ENCODE data around the gene NOXO1.

NOXO1 gene

DNA sequence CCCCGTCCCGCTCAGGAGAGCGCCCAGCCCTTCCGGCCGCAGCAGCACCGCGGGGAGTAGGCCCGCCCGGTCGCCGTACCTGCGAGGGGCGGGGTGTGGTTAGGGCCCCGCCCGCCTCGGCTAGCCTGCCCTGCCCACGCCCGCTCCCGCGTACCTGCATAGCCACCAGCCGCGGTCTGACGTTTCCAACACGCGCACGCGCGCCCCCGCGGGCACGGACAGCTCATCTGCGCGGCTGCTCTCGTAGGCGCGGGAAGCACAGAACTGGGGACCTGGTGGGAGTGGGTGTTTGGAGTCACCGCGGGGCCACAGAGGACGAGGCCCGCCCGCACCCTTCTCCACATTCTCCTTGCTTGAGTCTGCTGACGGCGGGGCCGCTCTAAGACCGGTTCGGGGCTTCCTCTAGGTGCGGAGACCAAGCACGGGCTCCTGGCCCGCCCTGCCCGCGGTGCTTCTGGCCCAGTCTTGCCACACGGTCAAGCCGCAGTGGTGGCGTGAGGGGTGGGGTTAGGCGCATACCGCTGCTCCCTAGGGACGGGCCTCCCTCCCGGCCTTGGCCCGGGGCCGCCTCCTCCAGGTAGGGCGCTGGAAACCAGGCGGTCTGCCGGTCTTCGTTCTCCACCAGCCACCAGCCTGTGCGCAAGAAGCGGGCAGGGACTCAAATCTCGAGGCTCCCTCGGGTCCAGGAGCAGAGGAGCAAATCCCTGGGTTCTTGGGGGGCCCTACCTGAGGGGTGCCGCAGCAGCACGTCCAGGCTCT, 1.8 kb downstream of the NOXO1 start:
- DNase-seq (ENCODE audit: low read depth) = no peak

- no peak for DNase-seq (ENCODE audit: low read depth)
These were observed 2.7 kb downstream of the NOXO1 start for GRCh38 chr16:1978476-1979120.

GRCh38 chr16:1977875-1978268, 3.4 kb downstream of the NOXO1 start:
- no peak for DNase-seq (ENCODE audit: low read depth)

DNA sequence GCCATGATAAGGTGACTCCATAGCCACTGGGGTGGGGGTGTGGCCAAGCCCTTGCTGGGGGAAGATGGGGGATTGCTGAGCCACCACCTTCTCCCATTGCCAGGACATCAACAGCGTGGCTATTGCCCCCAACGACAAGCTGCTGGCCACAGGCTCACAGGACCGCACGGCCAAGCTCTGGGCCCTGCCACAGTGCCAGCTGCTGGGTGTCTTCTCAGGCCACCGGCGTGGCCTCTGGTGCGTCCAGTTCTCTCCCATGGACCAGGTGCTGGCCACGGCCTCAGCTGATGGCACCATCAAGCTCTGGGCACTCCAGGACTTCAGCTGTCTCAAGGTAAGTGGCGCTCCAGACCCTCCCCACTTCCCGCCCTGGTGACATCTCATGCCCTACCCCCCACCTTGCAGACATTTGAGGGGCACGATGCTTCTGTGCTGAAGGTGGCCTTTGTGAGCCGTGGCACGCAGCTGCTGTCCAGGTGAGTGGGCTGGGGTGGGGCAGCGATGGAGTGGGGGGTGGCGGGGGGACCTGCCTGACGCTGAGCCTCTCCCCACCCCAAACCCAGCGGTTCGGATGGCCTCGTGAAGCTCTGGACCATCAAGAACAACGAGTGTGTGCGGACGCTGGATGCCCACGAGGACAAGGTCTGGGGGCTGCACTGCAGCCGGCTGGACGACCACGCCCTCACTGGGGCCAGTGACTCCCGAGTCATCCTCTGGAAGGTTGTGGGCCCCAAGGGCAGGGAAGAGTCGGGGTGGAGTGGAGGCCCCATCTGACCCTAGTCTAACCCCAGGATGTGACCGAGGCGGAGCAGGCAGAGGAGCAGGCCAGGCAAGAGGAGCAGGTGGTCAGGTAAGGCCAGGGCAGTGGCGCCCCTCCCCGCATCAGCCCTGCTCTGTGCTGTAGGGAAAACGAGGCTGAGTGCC, 4.1 kb downstream of the NOXO1 start:
- no peak for DNase-seq (ENCODE audit: low read depth)

- no peak for DNase-seq (ENCODE audit: low read depth)
These were observed 5.1 kb downstream of the NOXO1 start for GRCh38 chr16:1976216-1976520.

GRCh38 chr16:1975432-1976215, 5.6 kb downstream of the NOXO1 start:
- DNase-seq (ENCODE audit: low read depth) = no peak

- DNase-seq (ENCODE audit: low read depth) = no peak
These were observed 6.9 kb downstream of the NOXO1 start for GRCh38 chr16:1974157-1975070.

GRCh38 chr16:1973461-1974156, 7.7 kb downstream of the NOXO1 start:
- no peak for DNase-seq (ENCODE audit: low read depth)

DNA sequence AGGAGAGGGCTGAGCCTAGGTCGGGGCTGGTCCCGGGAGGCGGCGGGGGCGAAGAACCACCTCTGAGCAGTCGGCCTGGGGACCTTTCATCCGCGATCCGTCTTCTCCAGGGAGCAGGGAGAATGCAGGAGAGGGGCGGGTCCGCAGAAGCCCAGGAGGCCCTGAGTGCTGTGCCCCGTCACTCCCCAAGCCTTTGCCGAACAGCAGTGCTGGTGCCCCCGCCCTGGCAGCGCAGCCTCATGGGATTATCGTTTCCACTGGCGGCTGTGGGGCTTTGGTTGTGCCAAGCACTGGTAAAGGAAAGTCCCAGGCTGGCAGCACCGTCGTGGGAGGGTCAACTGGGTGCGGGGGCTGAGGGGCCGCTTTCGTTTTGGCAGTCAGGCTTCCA, 8.8 kb downstream of the NOXO1 start:
- DNase-seq (ENCODE audit: low read depth) = no peak

DNA sequence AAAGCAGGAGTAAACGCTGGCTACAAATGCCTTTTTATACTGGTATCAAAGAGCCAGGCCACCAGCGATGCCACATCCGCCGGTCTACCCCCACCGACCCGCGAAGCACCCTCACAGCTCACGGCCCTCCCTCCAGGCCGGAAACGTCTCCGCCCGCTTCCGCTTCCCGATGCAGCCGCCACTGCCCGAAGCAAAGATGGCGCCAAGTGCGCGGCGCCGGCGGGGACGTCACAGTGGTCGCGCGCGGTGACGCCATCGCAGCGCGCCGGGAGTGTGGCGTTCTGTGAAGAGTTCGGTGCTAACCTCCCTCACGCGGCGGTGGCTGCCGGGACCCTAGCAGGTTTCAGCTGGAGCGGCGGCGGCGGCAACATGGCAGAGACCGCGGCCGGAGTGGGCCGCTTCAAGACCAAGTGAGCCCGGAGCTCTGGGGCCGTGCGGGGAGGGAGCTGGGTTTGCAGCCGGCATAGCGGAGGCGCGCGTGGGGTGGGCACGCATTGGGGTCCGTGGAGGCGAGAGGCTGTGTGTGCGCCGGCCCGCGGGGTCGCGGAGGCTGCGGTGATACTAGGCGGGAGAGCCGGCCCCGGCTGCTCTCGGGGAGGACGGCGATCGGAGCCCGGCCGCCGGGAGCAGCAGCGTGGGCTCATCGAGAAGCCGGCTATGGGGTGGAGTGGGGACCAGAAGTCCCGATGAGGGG, 9.3 kb downstream of the NOXO1 start, which contains the start of gene TBL3:
TBL3 (plus strand) TSS at position 258 of the 694 bp plus-strand sequence; CDS start at position 370, 112 bp downstream.
- DNase-seq (ENCODE audit: low read depth) = peak; percentile 79

- no peak for DNase-seq (ENCODE audit: low read depth)
These were observed 12.9 kb downstream of the NOXO1 start for GRCh38 chr16:1968146-1968953.

DNA sequence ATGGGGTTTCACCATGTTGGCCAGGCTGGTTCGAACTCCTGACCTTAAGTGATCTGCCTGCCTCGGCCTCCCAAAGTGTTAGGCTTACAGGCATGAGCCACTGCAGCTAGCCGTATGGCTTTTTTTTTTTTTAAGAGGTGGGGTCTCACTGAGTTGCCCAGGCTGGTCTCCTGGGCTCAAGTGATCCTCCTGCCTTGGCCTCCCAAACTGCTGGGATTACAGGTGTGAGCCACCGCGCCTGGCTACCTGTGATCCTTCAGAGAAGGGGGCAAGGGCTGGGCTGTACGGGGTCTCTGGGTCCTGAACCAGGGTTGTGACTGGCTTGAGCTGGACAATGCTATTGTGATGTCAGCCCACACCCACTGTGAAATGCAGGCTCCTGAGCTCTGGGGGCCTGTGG, 14.8 kb downstream of the NOXO1 start, which contains the start of gene RNF151:
RNF151 (plus strand) TSS at position 397 of the 400 bp plus-strand sequence. CDS start 26 bp downstream, outside the sequence.
- no peak for DNase-seq (ENCODE audit: low read depth)

- DNase-seq (ENCODE audit: low read depth) = no peak
These were observed 15.8 kb downstream of the NOXO1 start for GRCh38 chr16:1965396-1966001.

DNA sequence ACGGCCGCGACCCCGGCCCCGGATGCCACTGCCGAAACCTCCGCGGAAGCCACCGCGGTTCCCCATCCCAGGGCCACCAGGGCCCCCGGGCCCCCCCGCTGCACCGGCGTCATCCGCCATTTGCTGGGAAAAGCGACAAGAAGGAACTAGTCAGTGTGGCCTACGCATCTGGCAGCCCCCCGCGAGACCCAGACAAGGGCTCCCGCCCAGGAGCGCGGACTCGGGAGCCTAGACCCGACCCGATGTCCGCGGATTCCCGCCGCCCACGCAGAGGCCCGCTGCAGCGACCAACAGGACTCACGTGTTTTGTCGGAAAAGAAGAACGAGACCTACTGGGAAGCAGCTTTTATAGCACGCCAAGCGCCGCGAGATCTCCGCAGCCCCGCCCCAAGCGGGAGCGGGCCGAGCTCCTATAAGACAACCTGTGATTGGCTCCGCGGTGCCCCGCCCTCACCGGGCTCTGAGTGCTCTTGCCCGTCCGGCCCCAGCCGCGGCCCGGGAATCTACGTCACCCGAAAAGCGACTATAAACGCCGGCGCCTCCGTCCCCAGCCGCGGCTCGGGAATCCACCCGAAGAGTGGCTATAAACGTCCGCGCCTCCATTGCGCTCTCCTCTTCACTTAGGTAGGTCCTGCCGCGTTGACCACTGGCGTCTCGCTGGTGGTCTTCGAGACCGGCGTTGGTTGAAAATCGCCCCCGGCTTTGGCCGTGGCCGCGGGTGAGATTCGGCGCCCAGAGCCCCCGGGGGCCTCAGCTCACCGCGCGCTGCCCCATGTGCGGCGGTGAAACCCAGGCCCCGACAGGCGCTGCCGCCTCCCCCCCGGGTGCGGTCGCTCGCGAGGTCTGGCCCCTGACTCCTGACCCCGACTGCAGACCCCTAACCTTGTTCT, 16.5 kb downstream of the NOXO1 start, which contains the start of gene RPS2:
RPS2 (minus strand) TSS at position 321 of the 890 bp plus-strand sequence; CDS start at position 120, 201 bp downstream.
- peak; percentile 99 for DNase-seq (ENCODE audit: low read depth)

- DNase-seq (ENCODE audit: low read depth) = no peak
These were observed 17.3 kb downstream of the NOXO1 start for GRCh38 chr16:1963806-1964505.
